Erythroblast (primary cell): Measurements from ENCODE around the gene ATG4A.

Experiments
- GATA1 ChIP-seq: IDR thresholded peaks from 2 replicates; pipeline ENCODE4 v1.6.1; 2011; ENCODE audit warnings: low read depth, mild to moderate bottlenecking, control low read depth, low read length, moderate library complexity
- POLR2A ChIP-seq: IDR thresholded peaks from 2 replicates; pipeline ENCODE4 v1.6.1; 2011; ENCODE audit warnings: mild to moderate bottlenecking, low read length

DNA sequence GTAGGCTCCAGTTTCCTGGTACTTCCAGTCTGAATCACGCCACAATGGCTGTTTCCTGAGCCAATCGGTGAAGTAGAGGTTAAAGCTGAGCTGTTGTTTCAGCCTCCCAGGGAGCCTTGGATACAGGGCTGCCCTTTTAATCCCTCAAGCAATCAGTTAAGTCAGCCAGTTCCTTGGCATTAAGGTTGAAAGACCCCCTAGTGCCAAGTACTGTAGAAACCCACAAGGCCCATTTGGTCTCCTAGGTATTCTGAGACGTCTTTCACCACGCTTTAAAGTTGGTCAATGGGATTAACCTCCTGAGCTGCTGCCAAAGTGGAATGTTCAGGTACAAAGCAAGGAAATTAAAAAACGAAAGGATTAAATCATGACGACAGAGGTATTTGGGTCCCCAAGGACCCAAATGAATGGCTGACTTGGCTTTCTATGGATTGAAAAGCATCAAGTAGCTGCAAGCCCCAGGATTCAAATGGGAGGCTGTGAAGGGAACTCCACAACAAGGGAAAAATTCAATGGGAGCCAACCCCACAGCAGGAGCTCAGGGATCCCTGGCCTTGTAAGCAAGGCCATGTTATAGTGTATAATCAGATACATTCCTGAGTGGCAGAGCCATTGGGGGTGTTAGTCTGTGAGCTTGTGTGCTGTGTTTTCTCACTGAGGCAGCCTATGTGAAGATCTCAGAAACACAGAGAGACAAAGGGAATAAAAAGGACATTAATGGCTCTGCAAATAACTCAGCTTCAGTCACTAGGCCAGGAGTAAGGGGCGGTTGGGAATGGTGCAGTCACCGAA, 86.0 kb downstream of the ATG4A start:
- no peak for TF ChIP-seq POLR2A
- no peak for TF ChIP-seq GATA1
